Right cardiac atrium (tissue), 5 donors: Measurements from ENCODE around the gene SLC27A3. TPM values are rescaled to one million over a fixed set of nuclear protein-coding genes. Genes with fewer than 3 reads are reported as not detected.
A peak's percentile ranks its signal among the peaks of the same experiment; 100 is the strongest.

ENCODE experiments used
- ATAC-seq, 2 donors: fragments of 200-7000 bp; cut with Tn5 transposase; one replicate each; pipeline versions ENCODE4 v1.8.0 to v1.9.1; 2020; ENCODE audit warnings: moderate library complexity in 2 of 2, mild to moderate bottlenecking in 1 of 2
- DNase-seq, 3 donors: peaks; one replicate each; pipeline ENCODE4 v3.0.0-alpha.2; 2020
- H3K27ac ChIP-seq: one replicate; pipeline ENCODE4 v1.5.1; 2013; ENCODE audit warnings: mild to moderate bottlenecking, low read length, control low read depth, moderate library complexity
- H3K27me3 ChIP-seq: one replicate; pipeline ENCODE4 v1.6.1; 2013; ENCODE audit not compliant: control insufficient read depth, insufficient read depth
- H3K4me1 ChIP-seq: one replicate; pipeline ENCODE4 v1.6.1; 2013; ENCODE audit warnings: low read length; ENCODE audit not compliant: control insufficient read depth, insufficient read depth
- H3K4me3 ChIP-seq: one replicate; pipeline ENCODE4 v1.5.1; 2013; ENCODE audit warnings: low read length, control low read depth
- H3K9me3 ChIP-seq: one replicate; pipeline ENCODE4 v1.6.1; 2013; ENCODE audit warnings: low read length; ENCODE audit not compliant: control insufficient read depth
- WGBS: extraction: QIAGEN DNeasy Blood & Tissue Kit; methylation state at CpG from one replicate; pipeline ENCODE4 v1.1.7; 2013; 5-methylcytosine and 5-hydroxymethylcytosine counted together
- intact Hi-C, 4 donors: fragments of 100-400 bp; cut with DNase I; formaldehyde crosslinking; loops; one replicate each; pipeline versions ENCODE4 v1.11.0 to v1.14.0; 2022 to 2023
- polyA plus RNA-seq: library from polyadenylated mRNA; stranded (reverse); fragments of 200-250 nt; gene quantifications from one replicate; pipeline ENCODE4 v1.2.3, GENCODE V29; 2013
- total RNA-seq, 4 donors: library from RNA; stranded (reverse); fragmentation: NEBNext Ultra II Directional; extraction: Animal tissue kit (Norgen Biotek cat#: 25700); gene quantifications; one replicate each; pipeline ENCODE4 v1.2.1, GENCODE V29; 2021
- donor health status: healthy with polysubstance abuse.
- donor health status: DM: no; HTN: yes; CAD: no.
- donor health status: DM: no; HTN: no; CAD: no.
- donor health status: DM: no; HTN: yes; CAD: no; lungs with severe emphysema.
- donor health status: DM: yes; HTN: yes; CAD: no.

SLC27A3 gene
- total and polyA plus RNA-seq, 5 donors: 16.9 to 26.5 (median 20.4) TPM

GRCh38 chr1:153799566-153800465 is 24.6 kb downstream of the SLC27A3 start:
- Histone ChIP-seq H3K27me3 (no peaks in the 10 kb centered on the region), H3K4me3 (no peak overlapping the region), H3K9me3 (no peaks in the 10 kb centered on the region), H3K4me1 (peaks cover 4% of the 10 kb centered on the region), H3K27ac (no peak overlapping the region)
- DNase-seq: peak in 1 of 3 donors; percentile 25
- 90% methylated on average over 27 of the region's 27 CpGs for WGBS
- ATAC-seq: no peak
- intact Hi-C loops: loop anchor here in 3 of 4 donors (5.0 to 10.0 kb wide), 3 partner anchors 125 to 187 kb away; partner anchors contain the start of genes RAB13 (in 2 of the 3) and GATAD2B (in 1 of the 3)

DNA sequence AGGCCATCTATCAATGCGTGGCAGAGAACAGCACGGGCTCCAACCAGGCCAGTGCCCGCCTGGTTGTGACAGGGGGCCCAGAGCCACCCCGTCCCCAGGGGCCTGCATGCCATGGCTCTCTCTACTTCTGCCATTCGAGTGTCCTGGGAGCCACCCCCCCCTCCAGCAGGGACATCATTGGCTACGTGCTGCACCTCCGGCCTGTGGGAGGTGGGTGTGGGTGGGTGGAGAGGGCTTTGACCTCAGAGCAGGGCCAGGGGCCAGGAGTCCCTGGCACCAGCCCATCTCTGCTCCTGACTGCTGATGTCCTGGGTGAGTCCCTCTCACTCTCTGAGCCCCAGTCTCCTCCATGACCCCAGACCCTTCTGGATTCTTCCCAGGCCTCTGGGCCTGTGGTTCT is 25.3 kb downstream of the SLC27A3 start:
- DNase-seq (peak in 1 of 3 donors; percentile 48), ATAC-seq (no peak)
- no peak overlapping the region for H3K4me3 ChIP-seq
- intact Hi-C loops: no loop called here
- H3K4me1 ChIP-seq: peaks cover 4% of the 10 kb centered on the region
- no peaks in the 10 kb centered on the region for H3K27me3 ChIP-seq
- no peak overlapping the region for H3K27ac ChIP-seq
- WGBS: 74% methylated on average over 7 of the region's 7 CpGs
- no peaks in the 10 kb centered on the region for H3K9me3 ChIP-seq

DNA sequence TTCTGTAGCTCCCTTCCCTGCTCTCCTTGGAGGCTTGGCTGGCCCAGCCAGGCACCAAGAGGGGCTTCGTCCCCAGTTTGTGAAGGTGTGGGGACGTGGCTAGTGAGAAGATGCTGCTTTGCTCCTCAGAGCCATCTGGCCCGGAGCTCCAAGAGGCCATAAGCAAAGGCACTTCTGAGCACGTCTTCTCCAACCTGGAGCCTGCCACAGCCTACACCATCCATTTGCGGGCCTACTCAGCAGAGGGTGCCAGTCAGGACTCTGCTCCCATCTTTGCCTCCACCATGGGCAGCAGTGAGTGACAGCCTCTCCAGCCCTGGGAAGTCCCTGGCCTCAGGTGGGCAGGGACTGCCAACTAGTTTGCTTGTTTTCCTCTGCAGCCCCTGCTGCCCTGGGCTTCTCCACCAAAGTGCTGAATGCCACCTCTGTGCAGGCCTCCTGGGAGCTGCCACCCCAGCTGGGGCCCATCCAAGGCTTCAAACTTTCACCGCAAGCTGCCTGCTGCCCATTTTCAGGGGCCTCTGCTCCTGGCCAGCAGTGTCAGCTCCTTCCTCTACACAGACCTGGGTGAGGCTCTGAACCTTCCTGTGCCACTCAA is 25.9 kb downstream of the SLC27A3 start:
- intact Hi-C loops: no loop called here
- H3K4me1 ChIP-seq: peaks cover 4% of the 10 kb centered on the region
- no peak overlapping the region for H3K4me3 ChIP-seq
- WGBS: 95% methylated on average over 6 of the region's 6 CpGs
- no peaks in the 10 kb centered on the region for H3K27me3 ChIP-seq
- DNase-seq (peak in 1 of 3 donors; percentile 20), ATAC-seq (no peak)
- no peak overlapping the region for H3K27ac ChIP-seq
- no peaks in the 10 kb centered on the region for H3K9me3 ChIP-seq

DNA sequence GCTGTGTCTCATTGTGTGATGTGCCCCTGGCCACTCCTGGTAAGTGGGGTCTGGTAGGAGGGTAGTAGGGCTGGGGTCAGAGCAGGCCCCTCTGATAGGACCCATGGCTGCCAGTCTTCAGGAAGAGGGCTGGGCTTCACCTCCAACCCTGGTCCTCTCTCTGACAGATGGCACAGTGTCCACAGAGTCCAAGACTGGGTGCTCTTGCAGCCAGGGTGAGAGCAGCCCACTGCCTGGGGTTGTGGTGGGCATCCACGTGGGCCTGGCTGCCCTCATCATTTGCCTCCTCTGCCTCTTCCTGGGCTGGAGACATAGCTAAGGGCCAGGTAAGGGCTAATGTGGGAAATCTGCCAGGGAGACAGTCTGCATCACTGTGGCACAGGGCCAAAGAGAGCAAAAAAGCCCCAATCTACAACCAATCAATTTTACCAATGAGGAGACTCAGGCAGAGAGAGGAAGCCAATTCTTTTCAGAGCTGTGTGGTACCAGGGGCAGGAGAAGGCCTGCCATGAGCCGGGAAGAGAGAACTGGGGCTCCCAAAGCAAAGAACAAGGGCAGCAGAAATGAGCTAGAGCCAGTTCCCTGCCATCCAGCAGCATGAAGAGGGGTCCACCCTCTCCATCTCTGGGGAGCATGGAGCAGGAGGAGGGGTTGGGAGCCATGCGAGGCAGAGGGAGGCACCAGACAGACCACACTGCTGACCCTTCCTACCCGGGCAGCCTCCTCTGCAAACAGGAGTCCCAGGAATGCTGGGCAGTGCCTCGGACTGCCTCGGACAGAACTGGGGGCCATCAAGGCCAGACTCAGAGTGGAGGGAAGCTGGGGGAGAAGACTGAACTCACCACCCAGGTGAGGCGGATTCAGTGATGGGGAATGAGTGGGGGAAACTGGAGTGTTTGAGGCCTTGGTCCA is 26.8 kb downstream of the SLC27A3 start:
- intact Hi-C loops: no loop called here
- H3K4me1 ChIP-seq: peaks cover 4% of the 10 kb centered on the region
- no peak overlapping the region for H3K27ac ChIP-seq
- no peaks in the 10 kb centered on the region for H3K9me3 ChIP-seq
- no peak for ATAC-seq
- no peaks in the 10 kb centered on the region for H3K27me3 ChIP-seq
- H3K4me3 ChIP-seq: no peak overlapping the region
- WGBS: 87% methylated on average over 7 of the region's 7 CpGs
- DNase-seq: peak in 1 of 3 donors; percentile 16

GRCh38 chr1:153803470-153804056 is 28.4 kb downstream of the SLC27A3 start:
- intact Hi-C loops: no loop called here
- Histone ChIP-seq H3K27ac (no peak overlapping the region), H3K4me1 (peaks cover 4% of the 10 kb centered on the region), H3K27me3 (no peaks in the 10 kb centered on the region), H3K9me3 (no peaks in the 10 kb centered on the region), H3K4me3 (no peak overlapping the region)
- 55% methylated on average over 3 of the region's 3 CpGs for WGBS
- no peak for ATAC-seq
- DNase-seq: no peak

- WGBS: 68% methylated on average over 2 of the region's 2 CpGs
- intact Hi-C loops: no loop called here
Observed at GRCh38 chr1:153804112-153804511, 28.9 kb downstream of the SLC27A3 start.

DNA sequence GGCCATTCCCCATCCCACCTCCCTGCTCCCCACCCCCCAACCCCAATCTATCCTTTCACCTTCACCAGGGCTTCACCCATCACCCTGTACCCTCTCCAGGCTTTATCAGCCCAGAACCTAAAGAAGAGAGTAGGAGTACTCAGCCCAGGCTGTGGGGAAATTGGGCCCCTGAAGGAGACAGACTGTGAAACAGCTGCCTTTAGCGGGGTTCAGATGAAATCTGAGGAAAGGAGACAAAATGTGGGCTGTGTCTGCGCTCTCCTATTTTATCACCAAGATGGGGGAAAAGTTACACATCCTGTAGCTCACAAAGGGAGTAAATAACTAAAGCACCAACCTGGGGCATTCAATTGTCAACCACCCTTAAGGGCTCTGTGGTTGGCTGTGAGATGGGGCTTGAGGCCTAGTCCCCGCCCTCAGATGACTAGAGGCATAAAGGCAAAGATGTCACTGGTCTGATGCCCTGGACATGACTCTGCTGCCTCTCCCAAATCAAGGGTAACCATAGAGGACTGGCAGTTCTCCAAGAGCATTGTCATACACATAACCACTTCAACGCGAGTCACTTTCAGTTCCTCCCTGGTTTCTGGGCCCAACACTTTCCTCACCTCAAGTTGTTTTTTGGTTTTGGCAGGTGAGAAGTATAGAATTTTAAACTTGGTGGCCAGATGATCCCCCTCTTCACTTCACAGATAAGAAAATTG is 30.0 kb downstream of the SLC27A3 start:
- DNase-seq: peak in 1 of 3 donors; percentile 78
- intact Hi-C loops: no loop called here
- 51% methylated on average over 5 of the region's 5 CpGs for WGBS
- ATAC-seq: peak; percentile 79 to 87
- peaks cover 4% of the 10 kb centered on the region for H3K4me1 ChIP-seq
- no peaks in the 10 kb centered on the region for H3K27me3 ChIP-seq
- peak overlapping the region; percentile 89 for H3K27ac ChIP-seq
- H3K9me3 ChIP-seq: no peaks in the 10 kb centered on the region
- no peak overlapping the region for H3K4me3 ChIP-seq

More at GRCh38 chr1:153804112-153804511, 28.9 kb downstream of the SLC27A3 start:
- H3K4me1 ChIP-seq: peaks cover 4% of the 10 kb centered on the region
- DNase-seq: no peak
- no peak for ATAC-seq
- H3K27me3 ChIP-seq: no peaks in the 10 kb centered on the region
- H3K9me3 ChIP-seq: no peaks in the 10 kb centered on the region
- H3K4me3 ChIP-seq: no peak overlapping the region
- peak overlapping the region; percentile 27 for H3K27ac ChIP-seq

- no peak overlapping the region for H3K4me3 ChIP-seq
- H3K27ac ChIP-seq: peak overlapping the region; percentile 89
- H3K4me1 ChIP-seq: peaks cover 4% of the 10 kb centered on the region
- ATAC-seq (peak; percentile 8 to 19), DNase-seq (no peak)
- no peaks in the 10 kb centered on the region for H3K9me3 ChIP-seq
- intact Hi-C loops: no loop called here
- no peaks in the 10 kb centered on the region for H3K27me3 ChIP-seq
- 79% methylated on average over 11 of the region's 11 CpGs for WGBS
Observed at GRCh38 chr1:153805886-153806719, 30.9 kb downstream of the SLC27A3 start.

DNA sequence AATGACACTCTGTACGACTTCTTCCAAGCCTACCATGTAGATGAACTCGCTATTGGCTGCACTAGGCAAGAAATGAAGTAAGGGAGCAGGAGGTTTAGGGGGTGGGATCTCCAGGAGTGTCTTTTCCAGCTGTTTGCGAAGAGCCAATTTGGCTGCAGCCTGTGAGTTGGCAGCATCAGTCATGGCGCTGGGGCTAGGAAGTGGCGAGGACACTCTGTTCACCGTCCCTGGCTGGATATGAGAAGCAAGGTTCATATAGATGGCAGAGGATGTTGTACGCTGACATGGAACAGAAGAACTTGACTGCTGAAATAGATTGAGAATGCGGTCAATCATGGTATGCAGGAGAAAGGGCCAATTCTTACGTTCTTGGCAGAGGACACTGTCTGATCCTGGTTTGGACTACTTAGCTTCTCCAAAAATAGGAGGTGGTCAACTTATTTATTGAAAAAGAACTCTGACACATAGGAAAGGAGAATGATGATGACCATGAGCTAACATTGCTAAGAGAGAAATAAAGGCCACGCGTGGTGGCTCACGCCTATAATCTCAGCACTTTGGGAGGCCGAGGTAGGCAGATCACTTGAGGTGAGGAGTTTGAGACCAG is 41.2 kb downstream of the SLC27A3 start:
- intact Hi-C loops: no loop called here
- H3K9me3 ChIP-seq: no peaks in the 10 kb centered on the region

More for the DNA sequence above, 41.2 kb downstream of the SLC27A3 start:
- H3K27ac ChIP-seq: peak overlapping the region; percentile 31
- WGBS: 71% methylated on average over 13 of the region's 13 CpGs
- no peak overlapping the region for H3K4me3 ChIP-seq
- ATAC-seq (peak; percentile 41 to 60), DNase-seq (no peak)
- H3K27me3 ChIP-seq: no peaks in the 10 kb centered on the region
- H3K4me1 ChIP-seq: peaks cover 3% of the 10 kb centered on the region
